ENCODE measurements around the gene IPO9. TPM values are rescaled to one million over a fixed set of nuclear protein-coding genes. Genes with fewer than 3 reads are reported as not detected.

The IPO9 gene
- total and polyA plus RNA-seq, 2 donors, result 19.6 to 31.3 TPM

DNA sequence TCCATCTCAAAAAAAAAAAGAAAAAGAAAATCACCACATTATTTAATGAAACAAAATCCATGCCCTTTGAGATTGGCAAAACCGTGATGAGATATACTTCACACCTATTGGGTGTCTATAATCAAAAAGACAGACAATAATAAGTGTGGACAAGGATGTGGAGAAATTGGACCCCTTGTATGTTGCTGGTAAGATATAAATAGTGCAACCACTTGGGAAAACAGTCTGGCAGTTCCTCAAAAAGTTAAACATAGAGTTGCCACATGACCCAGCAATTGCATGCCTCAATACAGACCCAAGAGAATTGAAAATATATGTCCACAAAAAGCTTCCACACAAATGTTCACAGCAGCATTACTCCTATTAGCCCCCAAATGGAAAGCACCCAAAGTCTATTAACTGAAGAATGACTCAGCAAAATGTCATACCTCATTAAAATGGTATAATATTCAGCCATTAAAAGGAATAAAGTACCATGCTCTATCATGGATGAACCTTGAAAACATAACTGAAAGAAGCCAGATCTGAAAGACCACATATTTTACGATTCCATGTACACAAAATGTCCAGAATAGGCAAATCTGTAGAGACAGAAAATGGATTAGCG lies 93.1 kb downstream of the IPO9 start:
- Histone ChIP-seq H3K36me3 (ENCODE audit: insufficient read depth) (no peaks in the 10 kb centered on the region), H3K27ac (ENCODE audit: low read depth) (no peak overlapping the region), H3K4me1 (ENCODE audit: insufficient read depth) (no peaks in the 10 kb centered on the region), H3K4me3 (ENCODE audit: low read depth, low read length) (no peak overlapping the region)
- 93% methylated on average over 3 of the region's 3 CpGs for WGBS
- no peak for DNase-seq (ENCODE audit: extremely low spot score)

DNA sequence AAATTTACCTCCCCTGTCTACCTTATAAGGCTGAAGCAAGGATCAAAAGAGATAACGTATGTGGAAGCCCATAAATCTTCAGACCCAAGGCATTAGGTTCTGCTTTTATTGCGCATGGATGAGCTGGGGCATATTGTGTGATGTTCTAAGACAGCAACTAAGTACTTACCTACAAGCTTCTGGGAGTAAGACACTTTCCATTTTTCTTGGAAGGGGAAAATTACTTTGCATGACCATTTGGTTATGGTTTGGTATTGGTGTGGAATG lies 96.3 kb downstream of the IPO9 start:
- Histone ChIP-seq H3K4me1 (ENCODE audit: insufficient read depth) (no peaks in the 10 kb centered on the region), H3K27ac (ENCODE audit: low read depth) (no peak overlapping the region), H3K4me3 (ENCODE audit: low read depth, low read length) (no peak overlapping the region), H3K36me3 (ENCODE audit: insufficient read depth) (no peaks in the 10 kb centered on the region)
- 39% methylated on average over 2 of the region's 2 CpGs for WGBS
- no peak for DNase-seq (ENCODE audit: extremely low spot score)

DNA sequence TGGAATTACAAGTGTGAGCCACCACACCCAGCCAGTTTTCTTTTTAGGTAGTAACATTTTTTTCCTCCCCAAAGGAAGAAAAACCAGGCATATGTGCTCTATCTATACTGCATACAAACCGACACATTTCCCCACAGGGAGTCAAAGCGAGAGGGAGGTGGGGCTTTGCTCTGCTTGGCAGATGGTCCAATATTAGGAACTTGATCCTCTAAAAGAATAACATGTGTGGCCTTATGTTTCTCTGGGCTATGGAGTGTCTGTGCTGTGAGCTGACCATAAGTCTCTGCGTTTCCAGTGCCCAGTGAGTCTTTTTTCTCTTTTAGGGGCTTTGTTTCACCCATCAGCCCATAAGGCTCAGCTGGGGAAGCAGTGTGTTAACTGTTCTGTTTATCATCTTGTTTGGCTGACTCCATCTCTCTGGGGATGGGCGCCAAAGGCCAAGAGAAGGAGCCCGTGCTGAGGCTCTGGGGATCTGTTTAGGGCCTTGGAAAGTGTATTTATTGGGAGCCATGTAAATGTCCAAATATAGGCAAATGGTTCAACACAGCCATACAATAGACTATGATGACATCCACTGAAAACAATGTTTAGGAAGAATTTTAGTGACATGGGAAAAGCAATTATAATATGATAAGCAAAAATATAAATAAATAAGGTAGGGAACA lies 97.2 kb downstream of the IPO9 start:
- Histone ChIP-seq H3K4me3 (ENCODE audit: low read depth, low read length) (no peak overlapping the region), H3K36me3 (ENCODE audit: insufficient read depth) (no peaks in the 10 kb centered on the region), H3K27ac (ENCODE audit: low read depth) (no peak overlapping the region), H3K4me1 (ENCODE audit: insufficient read depth) (no peaks in the 10 kb centered on the region)
- DNase-seq (ENCODE audit: extremely low spot score), result no peak
- 27% methylated on average over 5 of the region's 5 CpGs for WGBS

DNA sequence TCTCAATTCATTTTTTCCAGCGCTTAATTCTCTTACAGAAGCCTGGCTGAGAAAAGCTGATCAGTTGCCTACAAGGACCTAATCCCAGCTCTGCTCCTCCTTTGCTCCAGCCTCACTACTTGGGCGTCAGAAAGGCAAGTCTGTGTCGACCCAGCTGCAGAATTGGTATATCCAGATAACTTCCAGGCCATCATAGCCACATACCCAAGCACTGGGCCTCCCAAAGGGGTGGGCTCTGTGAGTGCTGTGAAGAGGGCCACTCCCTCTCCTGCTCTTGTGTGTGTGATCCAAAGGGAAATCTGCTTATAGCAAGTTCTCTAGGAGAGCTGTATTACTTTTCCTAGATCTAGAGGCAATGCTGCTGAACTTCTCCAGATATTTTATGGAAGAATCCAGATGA lies 99.3 kb downstream of the IPO9 start:
- Histone ChIP-seq H3K27ac (ENCODE audit: low read depth) (no peak overlapping the region), H3K4me3 (ENCODE audit: low read depth, low read length) (no peak overlapping the region), H3K36me3 (ENCODE audit: insufficient read depth) (no peaks in the 10 kb centered on the region), H3K4me1 (ENCODE audit: insufficient read depth) (no peaks in the 10 kb centered on the region)
- no peak for DNase-seq (ENCODE audit: extremely low spot score)
- 70% methylated on average over 3 of the region's 3 CpGs for WGBS

DNA sequence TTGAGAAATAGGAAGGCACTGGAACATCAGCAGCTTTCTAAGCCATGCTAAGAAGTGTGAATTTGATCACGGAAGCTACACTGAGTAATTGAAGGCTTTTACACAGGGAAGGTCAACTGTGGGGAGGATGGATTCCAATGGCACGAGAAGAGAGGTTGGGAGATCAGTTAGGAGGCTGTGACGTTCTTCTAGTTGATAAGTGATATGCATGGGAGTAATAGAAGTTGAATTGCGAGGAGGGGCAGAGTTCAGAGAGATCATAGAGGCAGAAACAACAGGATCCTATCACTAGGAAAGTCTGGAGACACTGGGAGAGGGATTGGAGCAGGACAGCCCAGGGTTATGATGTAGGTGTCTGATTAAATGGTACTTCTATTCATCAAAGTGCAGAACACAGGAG lies 101.2 kb downstream of the IPO9 start:
- H3K4me1 ChIP-seq (ENCODE audit: insufficient read depth), result no peaks in the 10 kb centered on the region
- no peak for DNase-seq (ENCODE audit: extremely low spot score)
- 63% methylated on average over 4 of the region's 4 CpGs for WGBS
- no peaks in the 10 kb centered on the region for H3K36me3 ChIP-seq (ENCODE audit: insufficient read depth)
- no peak overlapping the region for H3K27ac ChIP-seq (ENCODE audit: low read depth)
- H3K4me3 ChIP-seq (ENCODE audit: low read depth, low read length), result no peak overlapping the region

DNA sequence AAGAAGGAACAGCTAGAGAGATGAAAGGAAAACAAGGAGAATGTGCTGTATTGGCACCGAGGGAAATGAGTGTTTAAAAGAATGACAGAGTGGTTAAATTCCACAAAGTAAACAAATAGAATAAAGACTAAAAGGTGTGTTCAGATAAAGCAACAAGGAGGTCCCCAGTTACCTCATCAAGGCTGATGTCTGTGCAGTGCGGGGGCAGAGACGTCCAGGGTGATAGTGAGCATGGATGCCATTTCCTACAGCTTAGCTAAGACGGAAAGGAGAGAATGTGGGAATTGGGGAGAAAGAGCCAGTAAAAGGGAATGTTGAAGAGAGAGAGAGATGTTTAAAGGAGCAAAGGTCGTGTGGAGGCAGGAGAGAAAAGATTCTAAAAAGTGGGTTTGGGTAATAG lies 101.8 kb downstream of the IPO9 start:
- 59% methylated on average over 5 of the region's 5 CpGs for WGBS
- no peak for DNase-seq (ENCODE audit: extremely low spot score)
- no peak overlapping the region for H3K27ac ChIP-seq (ENCODE audit: low read depth)
- H3K4me1 ChIP-seq (ENCODE audit: insufficient read depth), result no peaks in the 10 kb centered on the region
- H3K4me3 ChIP-seq (ENCODE audit: low read depth, low read length), result no peak overlapping the region
- H3K36me3 ChIP-seq (ENCODE audit: insufficient read depth), result no peaks in the 10 kb centered on the region

Small RNA genes lying within 50 kb of the gene (small RNA-seq; reads per million reads assigned to genes)
- gene MIR1231 (not detected), gene MIR6739 (not detected)

Other genes with a start within 250 kb of the IPO9 start
- 10.1 TPM for gene SHISA4, start 59.7 kb downstream of the IPO9 start, total RNA-seq
- gene SHISA4, start 59.7 kb downstream of the IPO9 start, polyA plus RNA-seq, result 32.7 TPM
- 71.7 TPM for gene LMOD1, start 117.4 kb downstream of the IPO9 start, total RNA-seq
- gene LMOD1, start 117.4 kb downstream of the IPO9 start, polyA plus RNA-seq, result 731 TPM
- 27.2 TPM for gene TIMM17A, start 126.3 kb downstream of the IPO9 start, total RNA-seq
- 42.0 TPM for gene TIMM17A, start 126.3 kb downstream of the IPO9 start, polyA plus RNA-seq
- gene RNPEP, start 153.5 kb downstream of the IPO9 start, total RNA-seq, result 24.0 TPM
- gene RNPEP, start 153.5 kb downstream of the IPO9 start, polyA plus RNA-seq, result 31.6 TPM
- gene ELF3, start 181.4 kb downstream of the IPO9 start, total RNA-seq, result 123 TPM
- gene ELF3, start 181.4 kb downstream of the IPO9 start, polyA plus RNA-seq, result 120 TPM

Measured in urinary bladder (tissue), 4 donors.